B cell (primary cell): Measurements from ENCODE around the gene PYDC1.

Experiments used
- EZH2 ChIP-seq: IDR thresholded peaks from 2 replicates; pipeline ENCODE4 v1.6.1; 2012; ENCODE audit warnings: borderline replicate concordance, low read depth, mild to moderate bottlenecking, moderate library complexity, low read length; ENCODE audit not compliant: insufficient read depth, poor library complexity, severe bottlenecking
- TF ChIP-seq, protein P1 (sequence below): fragments of 200-600 bp; IDR thresholded peaks from one replicate; pipeline ENCODE4 v1.8.0; 2022; ENCODE audit warnings: antibody characterized with exemption, mild to moderate bottlenecking

DNA sequence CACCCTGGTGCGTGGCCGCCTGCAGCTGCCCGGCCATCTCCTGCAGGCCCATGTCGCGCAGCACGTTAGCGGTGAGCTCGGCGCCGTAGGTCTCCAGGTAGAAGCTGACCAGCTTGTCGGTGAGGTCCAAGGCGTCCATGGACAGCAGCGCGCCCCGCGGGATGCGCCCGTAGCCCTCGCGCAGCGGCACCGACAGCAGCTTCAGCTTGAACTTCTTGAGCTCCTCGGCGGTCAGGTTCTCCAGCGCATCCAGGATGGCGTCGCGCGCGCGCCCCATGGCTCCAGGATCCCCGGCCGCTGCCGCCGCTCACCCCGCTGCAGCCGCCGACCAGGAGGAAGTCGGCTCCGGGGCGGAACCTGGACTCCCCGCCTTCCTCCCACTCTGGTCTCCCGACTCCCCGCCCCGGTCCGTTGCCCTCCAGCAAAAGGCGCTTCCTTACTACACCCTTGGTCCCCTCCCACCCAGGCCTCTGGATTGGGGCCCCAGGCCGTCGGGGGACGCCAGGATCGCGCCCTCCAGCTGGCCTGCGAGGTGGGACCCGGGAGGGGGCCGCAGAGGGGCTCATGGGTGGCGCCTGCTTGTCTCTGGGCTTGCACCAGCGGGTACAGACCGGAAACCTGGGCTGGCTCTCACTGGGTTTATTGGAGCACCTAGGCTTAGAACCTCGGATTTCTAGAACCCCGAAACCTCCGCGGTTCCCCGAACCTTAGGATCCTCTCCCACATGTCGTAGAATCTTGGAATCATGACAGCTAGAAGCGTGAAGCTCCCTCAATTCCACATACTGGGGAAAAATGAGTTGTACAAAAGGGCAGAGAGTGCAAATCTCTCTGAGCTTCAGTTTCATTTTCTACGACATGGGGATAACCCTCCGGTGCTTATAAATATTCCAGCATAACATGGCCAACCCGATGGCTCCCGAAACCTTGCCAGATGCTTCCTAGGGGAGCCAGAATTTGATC lies 14.2 kb downstream of the PYDC1 start, which contains the start of gene PYCARD:
- no peak for TF ChIP-seq EZH2
- TF ChIP-seq, protein P1, sequence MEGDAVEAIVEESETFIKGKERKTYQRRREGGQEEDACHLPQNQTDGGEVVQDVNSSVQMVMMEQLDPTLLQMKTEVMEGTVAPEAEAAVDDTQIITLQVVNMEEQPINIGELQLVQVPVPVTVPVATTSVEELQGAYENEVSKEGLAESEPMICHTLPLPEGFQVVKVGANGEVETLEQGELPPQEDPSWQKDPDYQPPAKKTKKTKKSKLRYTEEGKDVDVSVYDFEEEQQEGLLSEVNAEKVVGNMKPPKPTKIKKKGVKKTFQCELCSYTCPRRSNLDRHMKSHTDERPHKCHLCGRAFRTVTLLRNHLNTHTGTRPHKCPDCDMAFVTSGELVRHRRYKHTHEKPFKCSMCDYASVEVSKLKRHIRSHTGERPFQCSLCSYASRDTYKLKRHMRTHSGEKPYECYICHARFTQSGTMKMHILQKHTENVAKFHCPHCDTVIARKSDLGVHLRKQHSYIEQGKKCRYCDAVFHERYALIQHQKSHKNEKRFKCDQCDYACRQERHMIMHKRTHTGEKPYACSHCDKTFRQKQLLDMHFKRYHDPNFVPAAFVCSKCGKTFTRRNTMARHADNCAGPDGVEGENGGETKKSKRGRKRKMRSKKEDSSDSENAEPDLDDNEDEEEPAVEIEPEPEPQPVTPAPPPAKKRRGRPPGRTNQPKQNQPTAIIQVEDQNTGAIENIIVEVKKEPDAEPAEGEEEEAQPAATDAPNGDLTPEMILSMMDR = no peak
